ENCODE data around the gene STPG1.
A peak's percentile ranks its signal among the peaks of the same experiment; 100 is the strongest.
"Not testable (repeated sequence)": the region's sequence is repeated elsewhere in the genome, so short reads cannot be mapped to it uniquely, and the experiment has no call there.

STPG1 gene, protein sequence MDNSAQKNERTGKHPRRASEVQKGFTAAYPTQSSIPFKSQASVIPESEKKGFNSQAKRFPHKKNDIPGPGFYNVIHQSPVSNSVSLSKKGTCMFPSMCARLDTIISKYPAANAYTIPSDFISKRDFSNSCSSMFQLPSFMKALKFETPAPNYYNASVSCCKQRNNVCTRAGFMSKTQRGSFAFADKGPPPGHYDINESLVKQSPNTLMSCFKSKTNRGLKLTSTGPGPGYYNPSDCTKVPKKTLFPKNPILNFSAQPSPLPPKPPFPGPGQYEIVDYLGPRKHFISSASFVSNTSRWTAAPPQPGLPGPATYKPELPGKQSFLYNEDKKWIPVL

DNA sequence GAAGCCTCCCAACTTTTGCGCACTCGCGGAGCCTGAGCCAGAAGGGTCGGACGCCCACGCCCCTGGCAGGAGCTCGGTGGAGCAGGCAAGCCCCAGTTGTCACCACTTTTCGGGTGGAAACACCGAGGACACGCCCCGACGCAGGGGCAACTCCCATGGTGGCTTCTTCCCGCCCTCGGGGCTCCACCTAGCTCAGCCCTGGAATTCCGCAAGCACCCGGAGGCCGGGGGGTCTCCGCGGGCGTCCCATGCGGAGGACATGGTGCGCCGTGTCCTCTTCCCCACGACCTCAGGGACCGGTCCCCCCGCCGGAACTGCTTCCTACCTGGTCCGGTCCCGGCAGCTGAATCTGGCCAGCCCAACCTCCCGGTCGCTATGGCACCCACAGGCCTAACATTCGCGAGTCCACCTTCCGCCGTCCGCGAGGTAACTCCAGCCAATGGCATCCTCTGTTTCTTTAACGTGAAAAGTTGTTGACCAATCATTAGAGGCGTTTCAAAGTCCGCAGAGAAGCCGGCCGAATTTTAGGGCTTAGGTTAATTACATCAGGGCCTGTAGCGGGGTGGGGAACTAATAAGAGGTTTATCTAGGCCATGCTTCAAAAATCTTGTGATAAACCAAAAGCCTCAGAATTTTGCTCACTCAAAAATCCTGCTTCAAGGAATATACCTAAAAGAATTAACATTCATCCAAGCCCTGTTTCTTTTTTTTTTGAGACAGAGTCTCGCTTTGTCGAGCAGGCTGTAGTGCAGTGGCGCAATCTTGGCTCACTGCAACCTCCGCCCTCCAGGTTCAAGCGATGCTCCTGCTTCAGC is at the start of gene STPG1:
STPG1 (minus strand) TSS at position 433 of the 814 bp plus-strand sequence. CDS start 12,394 bp downstream, outside the sequence.
- peak; percentile 70 to 74 for DNase-seq

- not testable (repeated sequence) for DNase-seq
These were observed 48.5 kb upstream of the STPG1 start for GRCh38 chr1:24462128-24462527.

- DNase-seq: no peak
These were observed 46.1 kb upstream of the STPG1 start for GRCh38 chr1:24459551-24460266.

DNA sequence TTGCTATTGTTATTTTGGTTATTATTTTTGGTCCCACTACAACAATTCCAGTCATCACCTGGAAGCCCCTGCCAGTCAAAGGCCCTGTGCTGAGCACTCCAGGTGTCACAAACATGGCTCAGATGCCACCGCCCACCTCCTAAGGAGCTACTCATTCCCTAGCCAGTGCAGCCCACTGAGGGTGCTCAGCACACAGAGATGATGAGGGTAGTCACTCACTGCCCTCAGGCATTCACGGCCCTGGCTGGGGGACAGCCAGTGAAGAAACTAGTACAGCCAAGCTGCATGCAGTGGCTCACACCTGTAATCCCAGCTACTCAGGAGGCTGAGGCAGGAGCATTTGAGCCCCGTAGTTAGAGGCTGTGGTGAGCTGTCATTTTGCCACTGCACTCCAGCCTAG is 44.3 kb upstream of the STPG1 start:
- no peak for DNase-seq

DNA sequence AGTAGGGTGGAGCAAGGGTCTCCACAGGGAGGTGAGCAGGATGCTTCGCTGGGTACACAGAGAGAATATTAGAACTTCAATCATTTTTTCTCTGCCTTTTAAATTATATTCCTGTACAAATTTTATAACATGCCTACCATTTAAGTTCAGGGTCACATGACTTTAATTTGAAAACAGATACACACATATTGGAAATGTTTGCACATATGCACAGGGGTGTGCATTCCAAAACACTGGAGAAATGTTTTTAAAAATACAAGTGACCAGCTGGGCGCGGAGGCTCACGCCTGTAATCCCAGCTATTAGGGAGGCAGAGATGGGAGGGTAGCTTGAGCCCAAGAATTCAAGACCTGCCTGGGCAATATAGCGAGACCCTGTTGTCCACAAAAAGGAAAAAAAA is 41.7 kb upstream of the STPG1 start:
- no peak for DNase-seq

DNA sequence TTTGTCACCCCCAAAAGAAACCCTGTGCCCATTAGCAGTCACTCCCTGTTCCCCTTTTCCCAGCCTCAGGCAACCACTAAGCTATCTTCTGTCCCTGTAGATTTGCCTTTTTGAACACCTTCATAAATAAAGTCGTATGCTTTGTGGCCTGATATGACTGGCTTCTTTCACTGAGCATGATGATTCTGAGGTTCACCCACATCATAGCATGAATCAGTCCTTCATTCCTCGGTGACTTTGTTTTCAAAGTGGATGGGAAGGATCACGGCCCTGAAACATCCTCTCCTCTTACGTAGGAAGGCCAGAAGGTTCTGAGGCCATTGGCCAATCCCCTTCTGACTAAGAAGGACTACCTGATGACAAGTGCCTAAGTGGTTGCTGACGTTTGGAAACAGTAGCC is 41.1 kb upstream of the STPG1 start:
- no peak for DNase-seq

DNA sequence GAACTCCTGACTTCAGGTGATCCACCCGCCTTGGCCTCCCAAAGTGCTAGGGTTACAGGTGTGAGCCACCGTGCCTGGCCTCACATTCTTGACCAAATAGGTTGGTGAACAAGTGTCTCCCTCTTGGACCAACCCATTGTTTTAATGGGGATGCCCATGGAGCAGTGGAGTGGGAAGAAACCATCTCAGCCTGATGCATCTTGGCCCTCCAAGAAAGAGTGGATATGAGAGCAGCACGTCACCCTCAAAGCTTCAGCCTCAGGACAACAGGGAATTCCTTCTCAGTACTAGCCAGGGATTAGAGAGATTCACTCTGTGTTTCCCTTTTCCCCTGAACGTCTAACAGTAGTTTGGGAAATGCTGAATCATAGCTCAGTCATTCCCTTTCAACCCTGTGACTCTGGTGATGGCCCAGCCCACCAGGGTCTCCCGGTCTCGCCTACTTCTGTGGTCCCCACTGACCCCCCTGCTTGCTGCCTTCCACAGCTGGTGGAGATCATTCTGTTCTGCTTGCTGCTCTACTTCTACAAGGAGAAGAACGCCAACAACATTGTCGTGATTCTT is 39.4 kb upstream of the STPG1 start:
- no peak for DNase-seq

GRCh38 chr1:24451746-24452145 is 38.2 kb upstream of the STPG1 start:
- no peak for DNase-seq

GRCh38 chr1:24450857-24451397 is 37.3 kb upstream of the STPG1 start:
- DNase-seq: no peak

GRCh38 chr1:24450316-24450715 is 36.7 kb upstream of the STPG1 start:
- no peak for DNase-seq

DNA sequence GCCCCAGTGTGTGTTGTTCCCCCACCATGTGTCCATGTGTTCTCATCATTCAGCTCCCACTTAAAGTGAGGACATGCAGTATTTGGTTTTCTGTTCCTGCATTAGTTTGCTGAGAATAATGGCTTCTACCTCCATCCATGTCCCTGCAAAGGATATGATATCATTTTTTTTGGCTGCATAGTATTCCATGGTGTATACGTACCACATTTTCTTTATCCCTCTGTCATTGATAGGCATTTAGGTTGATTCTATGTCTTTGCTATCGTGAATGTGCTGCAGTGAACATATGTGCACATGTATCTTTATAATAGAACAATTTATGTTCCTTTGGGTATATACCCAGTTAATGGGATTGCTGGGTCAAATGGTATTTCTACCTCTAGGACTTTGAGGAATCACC is 32.9 kb upstream of the STPG1 start:
- not testable (repeated sequence) for DNase-seq

DNA sequence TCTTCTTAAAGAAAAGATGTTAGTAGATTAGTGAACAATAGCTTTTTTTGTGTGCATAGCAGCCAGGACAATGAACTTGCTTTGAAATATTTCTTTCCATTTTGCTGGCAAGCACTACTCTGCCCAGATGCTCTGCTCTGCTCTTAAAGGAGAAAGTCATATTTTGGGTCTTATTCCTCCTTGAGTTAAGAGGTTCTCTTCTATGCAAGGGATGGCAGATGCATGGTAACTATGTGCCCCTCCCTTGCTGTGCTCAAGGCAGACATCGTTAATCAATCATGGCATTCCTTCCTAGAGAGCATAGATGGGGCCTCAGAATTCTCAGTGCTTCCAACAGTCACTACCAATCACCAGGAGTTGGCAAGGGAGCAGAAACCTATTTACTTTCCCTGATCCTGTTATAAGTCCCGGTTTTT is 29.7 kb upstream of the STPG1 start:
- no peak for DNase-seq

DNA sequence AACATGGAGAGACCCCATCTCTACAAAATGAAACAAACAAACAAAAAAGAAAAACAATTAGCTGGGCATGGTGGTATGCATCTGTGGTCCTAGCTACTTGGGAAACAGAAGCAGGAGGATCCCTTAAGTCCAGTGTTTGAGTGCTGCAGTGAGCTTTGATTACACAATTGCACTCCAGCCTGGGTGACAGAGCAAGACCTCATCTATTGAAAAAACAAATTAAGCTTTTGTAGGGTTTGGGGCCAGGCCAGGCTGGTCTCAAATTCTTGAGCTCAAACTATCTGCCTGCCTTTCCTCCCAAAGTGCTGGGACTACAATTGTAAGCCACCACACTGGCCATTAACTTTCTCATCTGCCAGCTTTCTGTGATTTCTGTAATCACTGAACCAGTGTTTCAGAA is 29.2 kb upstream of the STPG1 start:
- no peak for DNase-seq

GRCh38 chr1:24441996-24442668 is 28.6 kb upstream of the STPG1 start:
- no peak for DNase-seq

DNA sequence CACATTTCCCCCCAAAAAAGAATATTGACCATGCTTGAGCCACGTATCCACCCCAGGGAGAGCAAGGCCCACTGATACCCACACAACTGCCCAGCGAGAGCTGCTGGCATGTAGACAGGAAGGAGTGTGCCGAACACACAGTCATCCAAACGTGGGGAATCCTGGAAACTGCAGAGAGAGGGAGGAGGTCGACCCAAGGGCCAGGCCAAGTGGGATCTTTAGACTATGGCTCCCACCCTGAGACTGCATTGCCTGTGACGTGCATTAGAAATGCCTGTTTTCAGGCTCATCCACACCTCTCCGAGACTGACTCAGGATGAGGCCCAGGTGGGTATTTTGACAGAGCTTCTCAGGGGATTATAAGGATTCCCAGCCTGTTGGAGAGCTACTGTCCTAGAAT is 27.9 kb upstream of the STPG1 start:
- DNase-seq: no peak

- DNase-seq: no peak
These were observed 26.9 kb upstream of the STPG1 start for GRCh38 chr1:24440436-24440835.

DNA sequence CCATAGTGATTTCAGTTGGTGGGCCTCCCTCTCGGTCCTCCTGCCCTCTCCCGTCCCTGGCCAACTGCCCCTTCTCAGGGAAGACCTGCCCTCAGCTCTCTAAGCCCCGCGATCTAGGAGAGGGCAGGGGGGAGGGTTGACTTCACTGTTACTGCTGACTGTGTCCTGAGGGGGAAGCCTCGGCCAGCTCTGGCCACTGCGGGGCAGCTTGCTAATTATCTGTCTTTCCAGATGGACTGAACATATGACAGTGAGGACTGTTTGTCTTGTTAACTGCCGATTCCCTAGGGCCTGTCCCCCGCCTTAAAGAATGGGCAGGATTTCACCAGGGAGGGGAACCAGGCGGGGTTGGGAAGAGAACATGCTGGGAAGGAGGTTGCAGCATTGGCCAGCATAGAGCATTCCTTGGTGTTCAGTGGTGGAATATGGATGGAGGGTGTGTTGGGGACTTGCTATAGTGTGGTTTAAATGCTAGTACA is 24.9 kb upstream of the STPG1 start:
- DNase-seq: no peak

DNA sequence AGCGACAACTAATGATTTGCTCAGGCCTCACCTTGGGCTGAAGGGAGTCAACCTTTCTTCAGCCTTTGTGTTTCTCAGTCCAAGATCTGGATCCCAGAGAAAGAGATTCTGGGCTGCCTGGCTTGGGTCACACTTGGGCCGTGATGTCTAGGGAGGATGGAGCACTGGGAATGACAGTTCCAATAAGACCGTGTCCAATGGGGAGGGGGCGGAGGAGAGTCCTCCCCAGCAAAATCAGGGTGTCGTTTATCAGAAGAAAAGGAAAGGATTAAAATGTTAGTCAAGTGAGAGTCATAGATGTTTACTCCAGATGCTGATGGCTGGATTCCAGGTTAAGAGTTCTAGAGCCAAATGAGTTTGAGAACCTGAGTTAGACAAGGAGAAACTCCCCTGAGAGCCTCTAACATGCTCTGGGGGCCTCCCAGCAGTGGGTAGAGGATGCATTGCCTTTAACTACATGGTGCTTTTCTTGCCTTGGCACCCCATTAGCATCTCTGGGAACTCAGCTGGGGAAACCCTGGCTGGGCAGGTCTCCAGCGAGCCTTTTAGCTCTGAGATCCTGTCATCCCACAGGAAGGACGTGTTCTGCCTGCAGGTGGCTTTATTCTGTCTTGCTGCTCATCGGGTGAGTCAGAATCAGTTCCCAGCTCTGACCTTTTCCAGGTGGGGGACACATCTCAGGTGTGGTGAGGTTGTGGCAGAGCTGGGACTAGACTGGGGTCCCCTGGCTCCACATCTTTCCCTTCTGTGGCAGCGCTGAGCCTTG is 24.2 kb upstream of the STPG1 start:
- no peak for DNase-seq

DNA sequence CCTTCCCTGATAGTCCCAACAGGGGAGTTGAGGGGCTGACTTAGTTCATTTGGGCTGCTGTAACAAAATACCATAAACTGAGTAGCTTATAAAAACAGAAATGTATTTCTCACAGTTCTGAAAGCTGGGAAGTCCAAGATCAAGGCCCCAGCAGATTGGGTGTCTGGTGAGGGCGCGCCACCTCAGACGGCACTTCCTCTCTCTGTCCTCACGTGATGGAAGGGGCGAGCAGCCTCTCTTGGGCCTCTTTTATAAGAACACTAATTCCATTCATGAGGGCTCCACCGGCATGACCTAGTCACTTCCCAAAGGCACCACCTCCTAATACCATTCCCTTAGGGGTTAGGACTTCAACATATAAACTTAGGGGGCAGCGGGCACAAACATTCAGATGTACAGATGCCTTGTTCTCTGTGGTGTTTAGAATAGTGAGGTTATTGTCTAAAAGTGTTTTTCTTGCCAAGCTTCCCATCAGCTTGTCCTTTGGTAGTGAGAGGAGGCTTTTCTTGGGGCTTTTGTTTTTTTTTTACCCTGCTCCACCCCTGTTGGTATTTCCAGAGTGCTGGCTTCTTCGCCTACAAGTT is 22.3 kb upstream of the STPG1 start:
- DNase-seq: no peak

- DNase-seq: no peak
These were observed 13.9 kb upstream of the STPG1 start for GRCh38 chr1:24427545-24427862.
